ENCODE results near the gene RANBP1.

Gene RANBP1

GRCh38 chr22:20109411-20110358 is 6.2 kb upstream of the RANBP1 start:
- DNase-seq = no peak

GRCh38 chr22:20110359-20110985 is 5.4 kb upstream of the RANBP1 start:
- no peak for DNase-seq

- peak; percentile 72 for DNase-seq
Observed at GRCh38 chr22:20111045-20111688, 4.7 kb upstream of the RANBP1 start.

GRCh38 chr22:20111689-20112622 is 3.9 kb upstream of the RANBP1 start:
- no peak for DNase-seq

- no peak for DNase-seq
Observed at GRCh38 chr22:20112623-20113511, 3.0 kb upstream of the RANBP1 start.

- no peak for DNase-seq
Observed at GRCh38 chr22:20113551-20114310, 2.2 kb upstream of the RANBP1 start.

- DNase-seq = no peak
Observed at GRCh38 chr22:20114506-20115475, 1.1 kb upstream of the RANBP1 start.

- no peak for DNase-seq
Observed at GRCh38 chr22:20116376-20116950, 559 bp downstream of the RANBP1 start.

GRCh38 chr22:20116951-20117632 is 1.2 kb downstream of the RANBP1 start, which contains the start of gene TRMT2A:
Gene TRMT2A (minus strand): TSS chr22:20117226. CDS start chr22:20116906, 320 bp downstream.
- DNase-seq = peak; percentile 99

- no peak for DNase-seq
Observed at GRCh38 chr22:20117633-20118299, 1.9 kb downstream of the RANBP1 start.

- no peak for DNase-seq
Observed at GRCh38 chr22:20118300-20119020, 2.6 kb downstream of the RANBP1 start.

- no peak for DNase-seq
Observed at GRCh38 chr22:20121856-20122415, 6.0 kb downstream of the RANBP1 start.

GRCh38 chr22:20123366-20124082 is 7.6 kb downstream of the RANBP1 start:
- DNase-seq = no peak

- no peak for DNase-seq
Observed at GRCh38 chr22:20124083-20124787, 8.3 kb downstream of the RANBP1 start.
